Activated B cell treated with CpG ODN at 0.5 μM for 24 hours (primary cell): ENCODE measurements around the gene NKAIN2. TPM values are rescaled to one million over a fixed set of nuclear protein-coding genes. Genes with fewer than 3 reads are reported as not detected.
"Not testable (repeated sequence)": the region's sequence is repeated elsewhere in the genome, so short reads cannot be mapped to it uniquely, and the experiment has no call there.

Source experiments
- ATAC-seq: fragments of 200-7000 bp; cut with Tn5 transposase; one replicate; pipeline ENCODE4 v1.10.0; 2021; ENCODE audit warnings: low read depth, mild to moderate bottlenecking, moderate library complexity
- CTCF ChIA-PET: fragments of 350-600 bp; sonication (Branson Sonifier 250); formaldehyde crosslinking; loops from one replicate; lab custom pipeline; 2021; ENCODE audit warnings: antibody characterized with exemption; lab: Charles Lee
- POLR2A ChIA-PET: fragments of 350-600 bp; sonication (Branson Sonifier 250); formaldehyde crosslinking; loops from one replicate; lab custom pipeline; 2021; ENCODE audit warnings: antibody characterized with exemption; lab: Charles Lee
- DNase-seq: peaks from one replicate; pipeline ENCODE4 v3.0.0; 2022
- H3K27ac Mint-ChIP-seq: one replicate; pipeline ENCODE4 v1.8.0; 2020; ENCODE audit warnings: mixed read lengths
- H3K27me3 Mint-ChIP-seq: one replicate; pipeline ENCODE4 v1.8.0; 2021; ENCODE audit warnings: mixed read lengths
- H3K36me3 Mint-ChIP-seq: one replicate; pipeline ENCODE4 v1.8.0; 2021; ENCODE audit warnings: low read depth, mixed read lengths
- H3K4me1 Mint-ChIP-seq: one replicate; pipeline ENCODE4 v1.8.0; 2021; ENCODE audit warnings: mixed read lengths
- H3K4me3 Mint-ChIP-seq: one replicate; pipeline ENCODE4 v1.8.0; 2020; ENCODE audit warnings: mild to moderate bottlenecking, mixed read lengths
- H3K9me3 Mint-ChIP-seq: one replicate; pipeline ENCODE4 v1.8.0; 2020; ENCODE audit warnings: mixed read lengths
- intact Hi-C: fragments of 100-400 bp; cut with micrococcal nuclease; formaldehyde crosslinking; loops from one replicate; pipeline ENCODE4 v1.15.1; 2024
- total RNA-seq: library from RNA; stranded (reverse); gene quantifications from 2 replicates; pipeline ENCODE4 v1.2.3, GENCODE V29; 2022
- TF ChIP-seq, protein P1 (sequence below): fragments of 200-600 bp; IDR thresholded peaks from one replicate; pipeline ENCODE4 v1.8.0; 2022; ENCODE audit warnings: antibody characterized with exemption, mild to moderate bottlenecking

Gene NKAIN2
- total RNA-seq, 1 donor from 2014 or later: not detected

DNA sequence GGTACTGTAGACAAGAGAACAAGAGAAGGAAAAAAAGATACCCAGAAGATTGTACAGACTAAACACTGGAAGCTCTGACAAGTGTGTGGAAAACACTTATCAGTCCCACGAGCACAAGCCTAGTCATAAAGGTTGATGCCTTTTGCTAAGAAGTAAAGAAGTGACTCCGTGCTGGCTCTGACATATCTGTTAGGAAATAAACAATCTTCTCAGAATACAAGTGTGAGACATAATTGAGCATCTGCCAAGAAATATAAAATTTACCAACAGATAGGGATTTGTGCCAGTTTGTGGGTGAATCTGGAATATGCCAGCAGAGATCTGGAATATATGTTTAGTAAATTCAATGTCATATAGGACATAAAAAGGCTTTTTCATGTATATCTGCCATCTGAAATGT, 899.9 kb downstream of the NKAIN2 start:
- TF ChIP-seq, protein P1, sequence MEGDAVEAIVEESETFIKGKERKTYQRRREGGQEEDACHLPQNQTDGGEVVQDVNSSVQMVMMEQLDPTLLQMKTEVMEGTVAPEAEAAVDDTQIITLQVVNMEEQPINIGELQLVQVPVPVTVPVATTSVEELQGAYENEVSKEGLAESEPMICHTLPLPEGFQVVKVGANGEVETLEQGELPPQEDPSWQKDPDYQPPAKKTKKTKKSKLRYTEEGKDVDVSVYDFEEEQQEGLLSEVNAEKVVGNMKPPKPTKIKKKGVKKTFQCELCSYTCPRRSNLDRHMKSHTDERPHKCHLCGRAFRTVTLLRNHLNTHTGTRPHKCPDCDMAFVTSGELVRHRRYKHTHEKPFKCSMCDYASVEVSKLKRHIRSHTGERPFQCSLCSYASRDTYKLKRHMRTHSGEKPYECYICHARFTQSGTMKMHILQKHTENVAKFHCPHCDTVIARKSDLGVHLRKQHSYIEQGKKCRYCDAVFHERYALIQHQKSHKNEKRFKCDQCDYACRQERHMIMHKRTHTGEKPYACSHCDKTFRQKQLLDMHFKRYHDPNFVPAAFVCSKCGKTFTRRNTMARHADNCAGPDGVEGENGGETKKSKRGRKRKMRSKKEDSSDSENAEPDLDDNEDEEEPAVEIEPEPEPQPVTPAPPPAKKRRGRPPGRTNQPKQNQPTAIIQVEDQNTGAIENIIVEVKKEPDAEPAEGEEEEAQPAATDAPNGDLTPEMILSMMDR: no peak
- CTCF ChIA-PET: no interaction called here
- no peaks in the 10 kb centered on the region for H3K36me3 Mint-ChIP-seq

DNA sequence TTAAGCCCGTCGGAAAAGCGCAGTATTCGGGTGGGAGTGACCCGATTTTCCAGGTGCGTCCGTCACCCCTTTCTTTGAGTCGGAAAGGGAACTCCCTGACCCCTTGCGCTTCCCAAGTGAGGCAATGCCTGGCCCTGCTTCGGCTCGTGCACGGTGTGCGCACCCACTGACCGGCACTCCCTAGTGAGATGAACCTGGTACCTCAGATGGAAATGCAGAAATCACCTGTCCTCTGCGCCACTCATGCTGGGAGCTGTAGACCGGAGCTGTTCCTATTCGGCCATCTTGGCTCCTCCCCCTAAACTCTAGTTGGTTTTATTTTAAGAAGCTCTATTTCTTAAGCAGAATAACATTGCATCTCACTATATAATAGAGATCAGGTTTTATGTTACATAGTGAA, 908.9 kb downstream of the NKAIN2 start:
- CTCF ChIA-PET, H3K36me3 Mint-ChIP-seq, ATAC-seq, DNase-seq, intact Hi-C loops, H3K4me1 Mint-ChIP-seq, POLR2A ChIA-PET, H3K9me3 Mint-ChIP-seq, H3K27ac Mint-ChIP-seq, H3K4me3 Mint-ChIP-seq, H3K27me3 Mint-ChIP-seq: not testable (repeated sequence)

More for the DNA sequence above, 899.9 kb downstream of the NKAIN2 start:
- no peak for ATAC-seq
- intact Hi-C loops: no loop called here
- no peak for DNase-seq
- no peaks in the 10 kb centered on the region for H3K4me1 Mint-ChIP-seq
- H3K9me3 Mint-ChIP-seq: no peaks in the 10 kb centered on the region
- H3K27ac Mint-ChIP-seq: no peak overlapping the region
- no peaks in the 10 kb centered on the region for H3K27me3 Mint-ChIP-seq
- H3K4me3 Mint-ChIP-seq: no peak overlapping the region
- POLR2A ChIA-PET: no interaction called here

DNA sequence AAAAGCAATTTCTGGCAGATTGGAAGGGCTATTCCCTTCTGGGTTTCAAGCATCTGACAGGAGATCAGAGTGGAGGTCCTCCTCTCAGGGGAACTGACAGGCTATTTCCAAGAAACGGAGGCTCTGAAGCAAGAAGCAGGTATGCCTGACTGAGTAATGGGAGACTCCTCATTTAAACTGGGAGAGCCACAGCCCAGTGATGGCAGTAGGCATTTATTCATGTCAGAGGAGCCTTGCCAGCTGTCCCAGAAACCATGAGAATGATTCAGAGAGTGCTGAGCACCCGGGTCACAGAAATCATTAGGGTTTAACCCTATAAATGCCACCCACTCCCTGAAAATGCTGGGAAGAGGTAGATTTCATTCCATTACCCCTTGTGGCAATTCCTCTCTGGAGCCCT, 911.1 kb downstream of the NKAIN2 start:
- ATAC-seq (no peak), DNase-seq (no peak)
- TF ChIP-seq, protein P1: no peak
- H3K27me3 Mint-ChIP-seq: no peaks in the 10 kb centered on the region
- ChIA-PET CTCF (no interaction called here), POLR2A (no interaction called here)
- no peak overlapping the region for H3K27ac Mint-ChIP-seq
- peaks cover 5% of the 10 kb centered on the region for H3K9me3 Mint-ChIP-seq
- H3K36me3 Mint-ChIP-seq: no peaks in the 10 kb centered on the region
- no peak overlapping the region for H3K4me3 Mint-ChIP-seq
- intact Hi-C loops: no loop called here
- no peaks in the 10 kb centered on the region for H3K4me1 Mint-ChIP-seq

DNA sequence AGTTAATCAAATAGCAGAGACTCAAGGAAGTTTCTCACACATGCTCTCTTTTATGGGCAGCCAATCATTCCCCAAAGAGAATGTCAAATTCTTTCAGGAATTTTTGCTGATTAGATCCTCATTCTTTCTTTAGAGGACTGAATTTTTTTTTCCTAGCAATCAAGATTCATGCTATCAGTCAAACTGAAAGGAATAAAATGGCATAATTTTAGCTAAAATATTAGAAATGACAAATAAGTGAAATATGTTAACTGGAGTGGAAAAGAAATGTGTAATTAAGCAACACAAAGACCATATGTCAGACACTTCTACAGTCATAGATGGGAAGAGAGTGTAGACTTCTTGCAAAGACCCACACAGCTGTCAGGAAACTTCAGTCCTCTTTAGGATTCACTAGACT, 916.2 kb downstream of the NKAIN2 start:
- ChIA-PET CTCF (no interaction called here), POLR2A (no interaction called here)
- H3K9me3 Mint-ChIP-seq: peaks cover 5% of the 10 kb centered on the region
- TF ChIP-seq, protein P1: no peak
- no peaks in the 10 kb centered on the region for H3K4me1 Mint-ChIP-seq
- intact Hi-C loops: no loop called here
- no peaks in the 10 kb centered on the region for H3K36me3 Mint-ChIP-seq
- no peak overlapping the region for H3K27ac Mint-ChIP-seq
- H3K27me3 Mint-ChIP-seq: no peaks in the 10 kb centered on the region
- ATAC-seq (no peak), DNase-seq (no peak)
- no peak overlapping the region for H3K4me3 Mint-ChIP-seq

DNA sequence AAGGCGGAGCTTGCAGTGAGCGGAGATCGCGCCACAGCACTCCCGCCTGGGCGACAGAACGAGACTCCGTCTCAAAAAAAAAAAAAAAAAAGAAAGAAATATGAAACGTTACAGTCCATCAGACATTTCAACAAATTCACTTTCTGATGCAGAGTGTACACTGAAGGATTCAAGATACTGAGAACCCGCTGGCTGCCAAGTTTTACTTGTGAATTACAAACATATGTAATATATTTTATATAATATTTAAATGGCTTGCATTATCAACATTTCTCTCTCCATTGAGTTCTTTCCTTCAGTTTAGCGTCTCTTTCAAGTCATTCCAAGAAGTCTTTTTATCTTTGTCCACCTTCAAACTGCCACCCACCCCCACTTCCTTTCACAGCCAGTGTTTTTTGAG, 917.7 kb downstream of the NKAIN2 start:
- no peak overlapping the region for H3K27ac Mint-ChIP-seq
- H3K36me3 Mint-ChIP-seq: no peaks in the 10 kb centered on the region
- intact Hi-C loops: no loop called here
- DNase-seq: no peak
- no peaks in the 10 kb centered on the region for H3K4me1 Mint-ChIP-seq
- no peaks in the 10 kb centered on the region for H3K27me3 Mint-ChIP-seq
- ChIA-PET POLR2A (no interaction called here), CTCF (no interaction called here)
- TF ChIP-seq, protein P1: no peak
- no peak for ATAC-seq
- peaks cover 5% of the 10 kb centered on the region for H3K9me3 Mint-ChIP-seq
- H3K4me3 Mint-ChIP-seq: no peak overlapping the region
